ENCODE results near the gene CDH13.

CDH13 gene

GRCh38 chr16:82682767-82683166 lies 56.0 kb downstream of the CDH13 start (continued):
- no peak for TF ChIP-seq PRDM2 (tag by site-specific recombination; IDR thresholded peaks at IDR 0.05; ENCODE audit: borderline replicate concordance)
- TF ChIP-seq ZNF146 (tag by site-specific recombination; IDR thresholded peaks at IDR 0.05): no peak
- no peak for TF ChIP-seq ZNF112 (tag by site-specific recombination; IDR thresholded peaks at IDR 0.05)

DNA sequence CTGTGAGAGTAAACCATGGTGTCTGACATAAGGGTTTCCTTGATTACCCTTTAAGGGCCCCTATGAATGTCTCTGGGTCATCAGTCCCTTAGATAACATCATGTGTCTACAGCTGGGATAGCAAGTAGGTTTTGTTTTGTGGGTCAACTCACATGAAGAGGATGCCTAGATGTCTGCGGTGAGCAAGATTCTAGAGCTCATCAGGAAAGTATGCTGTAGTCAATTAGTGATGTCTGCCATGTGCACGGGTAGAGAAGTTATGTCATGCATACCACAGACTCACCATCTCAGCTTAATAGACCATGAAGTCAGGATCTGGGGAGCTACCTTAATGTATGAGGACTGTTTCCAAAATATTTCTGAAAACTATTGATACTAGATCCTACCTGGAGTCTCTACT lies 57.5 kb downstream of the CDH13 start:
- TF ChIP-seq PRDM4 (tag by site-specific recombination; IDR thresholded peaks at IDR 0.05) (no peak), ZNF341 (tag by site-specific recombination; IDR thresholded peaks at IDR 0.05; ENCODE audit: low read depth) (no peak), ZNF184 (tag by site-specific recombination; IDR thresholded peaks at IDR 0.05) (no peak), SETDB1 (IDR thresholded peaks at IDR 0.05; ENCODE audit: insufficient read length, low read length) (no peak), CTCF (tag by site-specific recombination; IDR thresholded peaks at IDR 0.05) (no peak), ZNF776 (tag by site-specific recombination; IDR thresholded peaks at IDR 0.05; ENCODE audit: borderline replicate concordance) (no peak), ZNF585B (tag by site-specific recombination; IDR thresholded peaks at IDR 0.05) (no peak), ZNF660 (tag by site-specific recombination; IDR thresholded peaks at IDR 0.05) (no peak), ZNF48 (tag by site-specific recombination; IDR thresholded peaks at IDR 0.05) (no peak)
- H3K9me3 ChIP-seq (ENCODE audit: control insufficient read depth, insufficient read depth, low read depth, low read length): no peaks in the 10 kb centered on the region
- ChIA-PET POLR2A (no interaction called here), CTCF (interaction anchor here (0.6 to 4.7 kb wide), 3 partner anchors 13 to 794 kb away, joined by 3 to 17 read pairs (median 4); no protein-coding TSS in a partner anchor)
- no peak overlapping the region for H3K4me3 ChIP-seq (ENCODE audit: low read depth, low read length)
- no peaks in the 10 kb centered on the region for H3K36me3 ChIP-seq (ENCODE audit: control insufficient read depth in 2 of 2, insufficient read depth in 1 of 2, low read length in 2 of 2)
- H3K27ac ChIP-seq (ENCODE audit: extremely low read depth, low read depth, low read length): no peak overlapping the region
- no peaks in the 10 kb centered on the region for H3K4me1 ChIP-seq (ENCODE audit: control insufficient read depth, insufficient read depth, low read length)

DNA sequence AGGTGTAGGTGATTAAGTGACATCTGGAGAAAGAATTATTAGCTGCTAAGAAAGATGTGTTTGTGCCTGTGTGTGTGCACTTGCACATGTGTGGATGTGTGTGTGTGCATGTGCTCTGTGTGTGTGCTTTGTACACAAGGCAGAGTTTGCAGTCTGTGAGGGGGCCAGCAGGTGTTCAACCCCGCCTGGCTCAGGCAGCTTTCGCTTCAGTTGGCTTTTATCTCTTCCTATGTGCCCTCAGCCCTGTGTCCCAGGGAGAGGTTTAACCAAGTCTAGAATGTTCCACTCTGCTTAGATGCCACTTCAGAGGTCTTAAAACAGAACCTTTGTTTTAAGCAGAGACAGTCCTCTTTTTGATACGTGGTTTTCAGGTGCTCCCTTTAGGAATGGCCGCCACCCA lies 58.8 kb downstream of the CDH13 start:
- POLR2A ChIA-PET: no interaction called here
- Histone ChIP-seq H3K4me1 (ENCODE audit: control insufficient read depth, insufficient read depth, low read length) (no peaks in the 10 kb centered on the region), H3K36me3 (ENCODE audit: control insufficient read depth in 2 of 2, insufficient read depth in 1 of 2, low read length in 2 of 2) (no peaks in the 10 kb centered on the region), H3K9me3 (ENCODE audit: control insufficient read depth, insufficient read depth, low read depth, low read length) (no peaks in the 10 kb centered on the region), H3K27ac (ENCODE audit: extremely low read depth, low read depth, low read length) (no peak overlapping the region), H3K4me3 (ENCODE audit: low read depth, low read length) (no peak overlapping the region)
- TF ChIP-seq GFI1B (tag by site-specific recombination; IDR thresholded peaks at IDR 0.05) (no peak), KLF7 (tag by site-specific recombination; IDR thresholded peaks at IDR 0.05; ENCODE audit: borderline replicate concordance) (no peak)
- CTCF ChIA-PET: interaction anchor here (4.7 kb wide), 1 partner anchor 14 kb away, joined by 17 read pairs; no protein-coding TSS in a partner anchor

All from HEK293 (cell line).